HL-60/S4 (cell line): ENCODE data around the gene CTBP2.

Source experiments
- in situ Hi-C: fragments of 300-500 bp; cut with MboI; formaldehyde crosslinking; loops from 2 replicates; pipeline ENCODE4 v1.14.3; 2022; ENCODE audit warnings: low sequenced_read_pairs

CTBP2 gene

DNA sequence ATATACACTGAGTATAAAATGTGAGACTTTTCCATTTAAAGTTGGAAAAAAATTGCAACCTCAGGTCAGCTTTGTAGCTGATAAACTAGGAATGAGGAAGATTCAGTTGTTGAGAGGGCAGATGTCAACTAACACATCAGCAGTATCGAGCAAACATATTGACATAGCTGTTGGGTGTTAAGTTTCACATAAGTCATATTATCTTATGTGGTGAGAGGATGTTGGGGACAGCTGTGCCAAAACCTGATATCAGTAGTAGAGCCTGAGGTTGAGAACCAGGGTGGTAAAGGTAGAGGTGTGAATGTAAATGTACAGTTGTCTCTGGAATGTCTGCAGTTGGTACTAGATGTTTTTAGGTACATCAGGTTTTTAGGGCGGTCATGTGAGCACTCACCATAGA, 213.4 kb downstream of the CTBP2 start:
- in situ Hi-C loops = no loop called here

DNA sequence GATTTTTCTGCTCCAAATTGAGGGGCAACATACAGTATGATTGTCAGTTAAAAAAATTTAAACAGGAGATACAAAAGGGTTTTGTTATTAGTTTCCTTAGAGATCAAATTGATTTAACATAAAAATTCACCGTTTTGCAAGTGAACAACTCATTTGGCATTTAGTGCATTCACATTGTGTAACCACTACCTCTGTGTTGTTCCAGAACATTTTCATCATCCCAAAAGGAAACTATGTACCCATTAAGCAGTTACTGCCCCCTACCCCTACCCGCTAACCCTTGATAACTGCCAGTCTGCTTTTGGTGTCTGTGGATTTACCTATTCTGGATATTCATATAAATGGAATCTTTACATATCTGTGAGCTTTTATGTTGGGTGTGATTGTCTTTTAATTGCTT, 215.4 kb downstream of the CTBP2 start:
- in situ Hi-C loops = no loop called here

DNA sequence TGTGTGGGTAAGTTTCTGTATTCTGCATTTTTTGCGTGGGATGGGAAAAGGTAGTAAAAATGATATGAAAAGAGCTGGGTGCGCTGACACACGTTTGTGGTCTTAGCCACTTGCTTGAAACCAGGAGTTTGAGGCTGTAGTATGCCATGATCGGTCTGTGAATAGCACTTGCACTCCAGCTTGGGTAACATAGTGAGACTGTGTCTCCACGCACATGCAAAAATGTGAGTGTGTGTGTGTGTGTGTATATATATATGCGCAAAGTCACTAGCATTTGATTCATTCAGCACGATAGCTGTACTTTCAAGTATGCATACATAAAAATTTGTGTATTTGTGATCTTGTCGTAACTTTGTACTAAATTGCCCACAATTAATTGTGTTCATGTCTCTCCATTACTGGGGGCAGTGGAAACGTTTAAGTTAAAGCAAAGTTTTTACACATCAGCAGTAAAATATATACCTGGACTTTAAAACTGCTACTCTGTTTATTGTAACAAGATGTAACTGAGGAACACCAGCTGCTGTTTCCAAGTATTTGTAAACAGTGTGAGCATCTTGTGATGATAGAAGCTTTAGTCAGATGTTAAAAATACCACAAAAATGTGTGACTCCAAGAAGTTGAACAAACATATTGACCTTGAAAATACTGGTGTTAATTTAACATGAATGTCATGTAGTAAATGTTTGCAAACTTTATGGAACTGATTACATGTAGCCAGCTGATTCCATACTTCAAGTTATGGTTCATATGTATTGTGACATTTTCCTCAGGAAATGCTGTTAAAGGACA, 216.9 kb downstream of the CTBP2 start:
- in situ Hi-C loops = no loop called here

DNA sequence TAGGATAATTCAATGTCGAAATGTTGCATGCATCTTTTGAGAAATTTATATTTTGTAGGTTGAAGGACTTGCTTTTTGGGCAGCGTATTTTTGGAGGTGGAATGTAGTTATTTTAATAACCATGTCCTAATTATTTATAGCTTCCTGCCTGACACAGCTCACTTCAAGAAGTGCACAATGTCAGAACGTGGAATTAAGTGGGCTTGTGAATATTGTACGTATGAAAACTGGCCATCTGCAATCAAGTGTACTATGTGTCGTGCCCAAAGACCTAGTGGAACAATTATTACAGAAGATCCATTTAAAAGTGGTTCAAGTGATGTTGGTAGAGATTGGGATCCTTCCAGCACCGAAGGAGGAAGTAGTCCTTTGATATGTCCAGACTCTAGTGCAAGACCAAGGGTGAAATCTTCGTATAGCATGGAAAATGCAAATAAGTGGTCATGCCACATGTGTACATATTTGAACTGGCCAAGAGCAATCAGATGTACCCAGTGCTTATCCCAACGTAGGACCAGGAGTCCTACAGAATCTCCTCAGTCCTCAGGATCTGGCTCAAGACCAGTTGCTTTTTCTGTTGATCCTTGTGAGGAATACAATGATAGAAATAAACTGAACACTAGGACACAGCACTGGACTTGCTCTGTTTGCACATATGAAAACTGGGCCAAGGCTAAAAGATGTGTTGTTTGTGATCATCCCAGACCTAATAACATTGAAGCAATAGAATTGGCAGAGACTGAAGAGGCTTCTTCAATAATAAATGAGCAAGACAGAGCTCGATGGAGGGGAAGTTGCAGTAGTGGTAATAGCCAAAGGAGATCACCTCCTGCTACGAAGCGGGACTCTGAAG, 217.8 kb downstream of the CTBP2 start:
- in situ Hi-C loops = no loop called here

DNA sequence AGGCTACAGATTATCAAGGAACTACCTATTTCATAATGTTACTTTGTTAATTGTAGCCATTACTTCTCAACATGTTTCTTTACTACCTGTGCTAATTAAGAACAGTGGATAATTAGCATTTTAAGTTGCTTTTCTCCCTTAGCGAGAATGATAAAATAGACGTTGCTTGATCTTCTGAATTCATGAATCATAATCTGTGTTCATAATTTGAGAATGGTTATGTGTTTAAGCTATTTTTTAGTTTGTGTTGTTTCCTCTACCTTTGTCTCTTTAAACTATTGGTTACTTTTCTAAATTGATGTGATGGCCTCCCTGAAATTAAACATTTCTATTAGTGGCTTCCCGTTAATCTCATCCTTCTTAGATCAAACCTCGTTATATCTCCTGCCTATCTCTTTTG, 218.5 kb downstream of the CTBP2 start, which contains the start of gene ZRANB1:
Gene ZRANB1, plus strand, starts transcription at position 301 of the 400 bp plus-strand sequence. CDS start 371 bp downstream, outside the sequence.
- in situ Hi-C loops = no loop called here

DNA sequence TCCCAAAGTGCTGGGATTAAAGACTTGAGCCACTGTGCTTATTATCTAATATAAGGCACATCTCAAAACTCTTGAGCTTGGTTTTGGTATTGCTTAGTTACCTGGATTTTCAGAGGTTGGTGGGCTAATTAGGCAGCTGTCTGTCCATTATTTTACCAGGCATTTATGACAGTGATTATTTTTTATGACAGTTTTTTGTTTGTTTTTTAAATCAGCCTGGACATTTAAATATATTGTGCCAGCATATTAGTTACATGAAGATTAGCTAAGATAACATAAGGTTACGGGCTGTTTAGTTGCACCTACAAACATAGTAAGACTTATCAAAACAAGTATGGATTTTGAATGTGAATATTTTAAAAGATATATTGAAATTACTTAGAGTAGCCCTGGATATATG, 221.1 kb downstream of the CTBP2 start:
- in situ Hi-C loops = no loop called here

DNA sequence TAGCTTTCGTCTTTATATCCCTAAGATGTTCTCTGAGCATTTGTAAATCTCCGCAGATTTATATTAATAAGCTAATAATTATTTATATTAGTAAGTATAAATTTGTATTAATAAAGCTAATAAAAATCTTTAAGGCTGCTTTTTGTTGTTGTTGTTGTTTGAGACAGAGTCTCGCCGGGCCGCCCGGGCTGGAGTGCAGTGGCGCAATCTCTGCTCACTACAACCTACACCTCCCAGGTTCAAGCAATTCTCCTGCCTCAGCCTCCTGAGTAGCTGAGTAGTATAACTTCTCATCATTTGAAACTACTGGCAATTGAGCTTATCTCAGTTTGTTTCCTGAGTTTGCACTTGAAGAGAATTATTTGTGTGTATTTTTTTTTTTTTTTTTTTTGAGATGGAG, 223.6 kb downstream of the CTBP2 start:
- in situ Hi-C loops = no loop called here

DNA sequence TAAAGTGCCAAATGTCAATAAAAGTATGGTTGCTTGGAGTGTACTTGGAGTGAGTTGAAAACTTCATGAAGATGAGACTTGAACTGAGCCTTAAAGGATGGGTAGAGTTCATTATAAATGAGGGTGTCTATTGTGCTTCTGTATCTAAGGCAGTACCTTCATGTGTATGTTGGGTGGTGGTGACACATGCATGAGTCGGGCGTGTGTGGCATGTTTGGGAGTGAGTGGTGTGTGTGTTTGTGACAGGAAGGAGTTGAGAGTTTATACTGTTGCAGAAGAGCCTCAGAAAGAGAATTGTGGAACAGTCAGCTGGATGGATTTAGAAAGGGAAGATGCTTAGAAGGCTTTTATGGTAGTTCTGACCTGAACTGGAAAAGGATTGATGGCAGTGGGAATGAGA, 224.4 kb downstream of the CTBP2 start:
- in situ Hi-C loops = no loop called here
